HG02678 (cell line): ENCODE results near the gene LPP.

Experiments
- ATAC-seq: cut with Tn5 transposase; IDR thresholded peaks from one replicate; pipeline ENCODE4 v1.9.1; 2021; ENCODE audit warnings: mild to moderate bottlenecking, moderate library complexity; ENCODE audit not compliant: unreplicated experiment

The LPP gene

DNA sequence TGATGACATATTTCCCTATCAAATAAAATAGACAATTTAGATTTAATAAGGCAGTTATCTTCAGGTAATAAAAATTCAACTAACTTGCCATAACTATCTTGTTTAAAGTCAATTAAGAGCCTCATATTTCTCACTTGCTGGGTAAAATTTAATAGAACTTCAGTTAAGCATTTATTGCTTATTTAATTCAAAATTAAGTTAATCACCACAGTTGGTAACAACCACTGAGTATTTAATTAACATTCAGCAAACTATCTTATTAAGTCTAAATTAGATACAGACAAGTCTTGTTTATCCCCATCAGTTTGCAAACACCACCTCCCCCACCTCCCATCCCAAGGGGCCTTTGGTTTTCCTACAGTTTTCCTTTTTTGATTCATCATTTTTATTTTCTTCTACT lies 14.7 kb downstream of the LPP start:
- no peak for ATAC-seq

DNA sequence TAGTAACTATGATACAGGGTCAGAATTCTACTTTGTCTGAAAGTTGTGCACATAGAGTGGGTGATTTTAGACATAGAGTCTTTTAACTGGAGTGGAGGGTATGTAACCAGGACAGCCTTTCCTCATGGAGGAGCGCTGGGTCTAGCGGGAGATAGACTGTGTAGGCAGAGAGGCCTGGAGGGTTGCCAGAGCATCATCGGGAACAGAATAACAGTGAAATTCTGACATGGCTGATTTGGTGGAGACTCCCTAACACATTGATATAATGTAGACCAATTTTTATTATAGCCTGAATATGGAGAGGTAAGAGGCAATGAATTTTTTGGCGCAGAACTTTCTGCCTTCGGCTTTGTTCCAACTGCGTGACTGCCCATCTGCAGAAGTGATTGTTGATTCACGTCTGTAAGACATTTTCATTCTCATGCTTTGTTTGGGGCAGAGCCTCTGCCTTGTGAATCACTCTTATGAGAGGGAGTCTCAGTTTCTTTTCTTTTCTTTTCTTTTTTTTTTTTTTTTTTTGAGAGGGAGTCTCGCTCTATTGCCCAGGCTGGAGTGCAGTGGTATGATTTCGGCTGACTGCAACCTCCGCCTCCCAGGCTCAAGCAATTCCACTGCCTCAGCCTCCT lies 16.0 kb downstream of the LPP start:
- ATAC-seq, result no peak

DNA sequence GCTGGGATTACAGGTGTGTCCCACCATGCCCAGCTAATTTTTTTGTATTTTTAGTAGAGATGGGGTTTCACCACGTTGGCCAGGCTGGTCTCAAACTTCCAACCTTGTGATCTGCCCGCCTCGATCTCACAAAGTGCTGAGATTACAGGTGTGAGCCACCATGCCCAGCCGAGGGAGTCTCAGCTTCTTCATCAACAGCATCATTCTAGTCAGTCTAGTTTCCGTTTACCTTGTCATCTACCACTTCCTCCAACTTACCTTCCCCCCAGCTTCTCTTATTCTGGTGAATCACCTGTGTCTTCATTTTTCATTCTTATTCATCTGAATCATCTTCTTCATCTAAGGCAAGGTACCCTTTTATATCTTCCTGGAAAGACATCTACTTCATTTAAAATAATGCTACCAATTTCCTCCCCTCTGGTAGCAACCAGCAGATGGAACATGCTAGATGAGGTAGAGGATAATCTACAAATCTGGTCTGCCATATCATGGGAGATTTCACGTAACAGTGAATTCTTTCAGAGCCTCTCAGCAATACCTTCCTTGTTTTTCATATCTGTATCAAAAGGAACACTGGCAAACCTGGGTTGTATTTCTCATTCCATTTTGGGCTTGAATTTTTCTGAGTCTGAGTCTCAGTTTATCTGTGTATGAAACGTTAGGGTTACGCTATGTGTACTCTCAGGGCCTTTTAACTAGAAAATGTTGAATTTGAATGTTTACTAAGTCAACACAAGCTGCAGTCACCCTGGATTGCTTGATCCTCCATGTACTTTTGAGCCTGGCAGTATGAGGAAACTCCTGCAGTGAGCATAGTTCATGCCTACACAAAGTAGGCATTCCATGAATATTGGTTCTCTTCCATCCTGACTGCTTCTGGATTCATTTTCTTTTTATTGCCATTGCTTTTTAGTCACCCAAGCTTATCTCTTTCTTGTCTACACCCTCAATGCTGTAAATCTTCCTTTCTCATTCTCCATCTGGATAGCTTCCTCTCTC lies 16.8 kb downstream of the LPP start:
- no peak for ATAC-seq

DNA sequence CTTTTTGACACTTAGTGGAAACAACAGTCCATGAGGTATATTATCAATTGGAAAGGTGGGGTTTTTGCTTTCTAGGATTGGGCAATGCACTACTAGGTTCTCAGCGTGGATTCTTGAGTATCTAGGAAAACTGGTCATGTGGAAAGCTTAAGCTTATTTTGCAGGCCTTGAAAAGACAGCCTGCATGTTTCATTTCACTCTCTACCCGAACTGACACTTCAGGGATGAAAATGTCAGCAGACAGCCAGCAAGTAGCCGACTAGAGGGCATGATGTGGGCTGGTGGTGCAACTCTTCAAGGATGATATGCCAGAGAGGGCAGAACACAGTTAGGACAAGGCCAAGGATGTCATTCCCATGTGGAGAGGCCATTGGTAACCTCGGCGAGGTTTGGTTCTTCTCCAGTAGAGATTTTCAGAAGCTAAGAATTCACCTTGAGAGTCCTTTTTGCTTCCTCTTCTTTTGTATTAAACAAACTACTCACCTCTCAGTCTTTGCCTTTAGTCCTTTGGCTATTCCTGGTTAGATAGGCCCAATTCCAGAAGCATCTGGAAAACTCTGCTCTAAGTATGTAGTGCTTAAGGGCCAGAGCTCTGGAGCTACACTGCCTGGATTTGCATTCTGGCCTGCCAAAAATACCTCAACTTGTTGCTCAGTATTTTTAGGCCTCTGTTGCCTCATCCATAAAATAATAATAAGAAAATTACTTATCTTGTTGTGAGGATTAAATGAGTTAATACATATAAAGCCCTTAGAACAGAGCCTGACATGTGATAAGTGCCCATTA lies 17.9 kb downstream of the LPP start:
- ATAC-seq, result no peak

DNA sequence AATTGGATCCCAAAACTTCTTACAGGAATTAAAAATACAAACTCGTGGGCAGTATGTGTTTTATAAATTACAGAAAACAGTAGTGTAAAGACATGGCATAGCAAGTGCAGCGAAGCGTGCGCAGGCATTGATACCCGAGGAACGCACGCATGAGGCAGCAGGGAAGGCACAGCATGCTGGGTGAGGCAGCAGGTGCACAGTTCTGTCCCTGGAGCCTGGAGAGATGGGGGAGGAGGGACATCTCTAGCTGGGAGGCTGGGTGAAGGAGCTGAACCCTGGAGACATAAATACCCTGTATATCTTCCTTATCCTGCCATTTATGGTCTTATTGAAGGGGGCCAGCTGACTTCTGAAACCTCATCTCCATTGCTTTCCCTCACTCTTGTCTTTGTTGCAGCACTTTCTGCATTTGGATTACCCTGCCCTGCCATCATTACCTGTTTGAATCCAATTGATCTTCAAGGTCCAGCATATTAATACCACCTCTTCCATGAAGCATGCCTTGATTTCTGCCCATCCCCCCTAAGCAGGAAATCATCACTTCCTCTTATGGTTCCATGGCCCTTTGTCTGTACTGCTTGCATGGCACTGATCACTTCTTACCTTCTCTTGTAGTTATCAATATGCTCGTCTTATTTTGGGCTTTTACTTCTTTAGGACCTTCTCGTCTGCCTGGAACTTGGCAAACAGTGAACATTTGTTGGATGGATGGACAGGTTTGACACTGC lies 20.5 kb downstream of the LPP start:
- no peak for ATAC-seq

DNA sequence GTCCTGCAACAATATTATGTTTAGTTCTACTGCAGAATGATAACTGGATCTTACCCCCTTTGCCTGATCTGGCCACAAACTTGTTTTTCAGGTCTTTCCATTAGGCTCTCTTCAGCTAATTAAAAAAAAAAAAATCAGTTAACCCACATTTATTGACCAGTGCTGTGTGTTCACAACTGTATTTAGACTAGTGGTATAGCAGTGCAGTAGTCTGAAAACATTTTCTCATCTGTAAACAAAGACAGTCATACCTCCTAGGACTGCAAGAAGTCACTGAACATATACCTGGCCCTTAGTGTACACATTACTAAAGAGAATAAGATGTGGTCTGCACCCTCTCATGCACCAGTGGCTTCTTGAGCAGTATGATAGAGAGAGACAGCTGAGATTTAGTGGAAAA lies 22.5 kb downstream of the LPP start:
- no peak for ATAC-seq

DNA sequence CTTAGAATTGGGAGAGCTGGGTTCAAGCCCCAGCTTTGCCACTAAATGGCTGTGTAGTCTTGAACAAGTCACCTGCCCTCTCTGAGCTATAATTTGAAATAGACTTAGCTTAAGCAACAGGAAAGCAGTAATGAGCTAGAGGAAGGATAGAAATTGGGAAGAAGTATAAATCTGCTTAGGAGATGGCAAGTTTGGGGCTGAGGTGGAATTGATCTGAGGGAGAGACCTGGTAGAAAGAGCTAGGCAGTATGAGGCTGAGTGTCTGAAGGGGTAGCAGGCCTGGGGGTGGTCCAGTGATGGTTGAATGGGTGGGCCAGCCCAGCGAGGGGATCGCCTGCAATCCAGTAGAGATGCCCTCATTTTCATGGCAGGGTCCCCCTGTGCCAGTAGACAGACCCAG lies 22.9 kb downstream of the LPP start:
- ATAC-seq, result no peak

DNA sequence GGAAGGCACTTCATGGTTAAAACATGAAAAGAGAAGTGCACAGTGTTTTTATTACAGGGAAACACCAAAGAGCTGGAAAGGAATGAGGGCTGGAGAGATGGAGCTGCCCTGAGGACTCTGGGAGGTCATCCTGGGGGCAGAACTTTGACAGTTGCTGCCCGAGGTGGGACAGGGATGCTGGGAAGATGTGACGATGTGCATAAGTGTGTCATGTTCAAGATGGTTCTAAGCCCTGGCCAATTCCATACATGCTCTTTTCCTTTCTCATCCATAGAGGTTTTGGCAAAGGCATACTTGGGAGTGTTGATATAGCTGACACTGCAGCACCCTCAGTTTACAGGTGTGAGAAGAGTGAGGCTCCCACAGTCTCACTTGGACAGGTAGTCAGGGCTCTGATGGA lies 23.8 kb downstream of the LPP start:
- no peak for ATAC-seq

DNA sequence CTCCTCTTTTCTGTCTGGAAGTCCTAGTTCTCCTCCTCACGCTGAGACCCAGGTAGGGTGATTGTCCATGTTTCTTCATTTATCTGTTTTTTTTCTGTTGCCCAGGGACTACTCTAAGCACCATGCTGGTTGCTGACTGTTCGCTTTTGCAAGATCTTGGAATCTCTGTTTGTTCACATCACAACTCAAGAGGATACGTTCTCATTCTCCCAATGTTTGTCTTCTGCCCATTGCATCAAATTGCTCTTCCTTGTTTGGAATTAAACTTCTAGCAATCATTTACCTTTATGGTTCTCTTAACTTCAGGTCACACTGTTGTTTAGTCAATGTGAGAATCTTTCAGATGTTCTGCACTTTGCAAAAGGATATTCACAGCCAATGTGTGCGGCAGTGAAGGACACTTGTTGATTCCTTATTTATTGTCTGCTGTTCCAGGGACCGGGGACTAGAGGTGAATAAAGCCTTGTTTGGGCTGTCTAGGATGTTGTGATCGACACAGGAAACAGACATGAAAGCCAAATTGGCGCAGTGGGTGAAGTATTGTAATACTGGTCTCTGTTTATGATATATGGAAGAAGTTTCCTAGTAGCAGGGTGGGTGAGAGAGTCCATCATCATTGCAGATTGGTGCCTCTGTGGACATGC lies 24.5 kb downstream of the LPP start:
- no peak for ATAC-seq

DNA sequence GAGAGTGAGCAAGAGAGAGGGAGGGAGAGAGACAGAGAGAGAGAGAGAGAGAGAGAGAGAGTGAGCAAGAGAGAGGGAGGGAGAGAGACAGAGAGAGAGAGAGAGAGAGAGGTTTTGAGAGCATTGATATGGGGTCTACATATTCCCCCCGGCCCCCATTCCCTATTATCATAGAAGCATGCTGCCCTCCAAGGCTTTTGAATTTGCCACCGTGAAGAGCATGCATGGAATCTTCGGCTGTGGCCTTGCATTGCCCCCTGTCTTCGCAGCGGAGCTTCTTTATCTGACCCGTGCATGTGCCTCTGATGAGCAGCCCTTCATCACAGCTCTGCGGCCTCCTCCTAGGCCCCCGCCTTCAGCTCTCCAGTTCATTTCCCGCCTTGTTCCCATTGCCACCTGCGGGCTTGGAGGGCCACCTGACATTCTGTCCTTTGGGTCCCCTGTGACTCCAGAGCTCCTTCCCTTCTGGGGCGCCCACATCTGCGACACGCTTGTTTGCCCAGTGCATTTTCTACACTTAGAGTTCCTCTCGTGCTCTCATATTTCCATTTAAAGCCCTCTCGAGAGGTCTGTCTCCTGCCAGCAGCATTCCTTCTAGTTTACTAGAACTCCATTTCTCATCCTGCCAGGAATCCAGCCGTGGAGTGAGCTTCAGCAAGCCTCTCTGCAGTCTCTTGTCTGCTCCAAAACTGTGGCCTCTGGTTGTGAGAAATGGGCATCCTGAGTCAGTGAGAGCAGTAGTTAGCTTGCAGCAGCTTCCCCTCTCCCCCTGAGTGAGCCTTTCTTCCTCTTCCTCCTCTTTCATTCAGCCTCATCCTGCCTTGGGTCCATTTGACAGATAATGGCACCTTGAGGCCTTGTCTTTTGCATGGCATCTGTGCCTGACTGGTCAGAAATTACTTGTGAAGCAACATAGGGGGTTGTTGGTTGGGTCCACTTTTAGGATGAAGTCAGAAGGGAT lies 25.3 kb downstream of the LPP start:
- no peak for ATAC-seq

DNA sequence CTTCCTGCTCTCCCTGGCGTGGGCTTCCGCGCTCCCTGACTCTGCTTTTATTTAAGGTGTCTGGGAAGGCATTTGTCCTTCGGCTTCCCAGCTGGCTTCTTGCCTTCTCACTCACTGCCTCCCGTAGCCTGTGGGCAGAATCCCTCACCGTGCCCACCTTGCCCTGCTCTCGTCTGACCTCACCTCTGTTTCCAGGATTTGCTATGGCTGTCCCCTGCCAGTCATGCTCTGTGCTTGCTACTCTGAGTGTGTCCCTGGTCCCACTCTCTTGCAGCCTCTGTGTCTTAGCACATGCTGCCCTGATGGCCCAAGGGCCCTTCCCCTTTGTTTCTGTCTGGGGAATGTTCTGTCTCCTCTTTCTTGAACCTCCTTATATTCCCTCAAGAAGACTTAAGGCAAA lies 26.2 kb downstream of the LPP start:
- ATAC-seq, result no peak

DNA sequence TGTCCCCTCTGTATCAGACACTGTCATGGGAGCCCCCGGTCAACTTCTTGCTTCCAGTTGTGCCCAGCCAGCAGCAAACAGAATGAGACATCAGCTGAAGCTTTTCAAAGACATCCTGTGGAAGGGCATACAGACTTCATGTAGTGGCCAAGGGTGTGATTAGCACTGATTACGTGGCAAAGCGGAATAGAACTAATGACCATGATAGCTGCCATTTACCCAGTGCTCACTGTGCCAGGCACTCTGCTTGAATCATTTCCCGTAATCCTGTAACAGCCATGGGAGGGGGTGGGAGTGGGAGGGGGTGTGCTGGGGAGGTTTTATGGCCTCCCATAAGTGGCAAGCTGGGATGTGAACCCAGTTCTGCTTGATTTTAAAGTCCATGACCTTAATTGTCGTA lies 29.5 kb downstream of the LPP start:
- no peak for ATAC-seq

DNA sequence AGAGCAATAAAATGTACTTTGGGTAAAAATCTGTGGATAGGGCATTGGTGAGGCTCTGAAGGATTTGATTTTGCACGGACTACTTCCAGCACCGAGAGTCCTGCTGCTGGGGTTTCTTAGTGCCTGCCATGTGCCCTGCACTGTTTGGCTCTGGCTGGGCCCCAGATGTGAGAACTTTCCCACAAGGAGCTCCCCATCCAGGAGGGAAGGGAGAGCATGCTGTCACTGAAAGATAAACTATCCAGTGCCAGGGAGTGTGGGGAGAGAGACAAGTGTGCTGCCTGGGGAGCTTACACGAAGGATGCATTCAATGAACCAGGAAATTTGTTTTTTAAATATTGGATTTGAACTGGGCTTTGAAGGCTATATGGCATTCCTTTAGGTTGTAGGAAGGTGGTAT lies 30.2 kb downstream of the LPP start:
- ATAC-seq, result no peak

DNA sequence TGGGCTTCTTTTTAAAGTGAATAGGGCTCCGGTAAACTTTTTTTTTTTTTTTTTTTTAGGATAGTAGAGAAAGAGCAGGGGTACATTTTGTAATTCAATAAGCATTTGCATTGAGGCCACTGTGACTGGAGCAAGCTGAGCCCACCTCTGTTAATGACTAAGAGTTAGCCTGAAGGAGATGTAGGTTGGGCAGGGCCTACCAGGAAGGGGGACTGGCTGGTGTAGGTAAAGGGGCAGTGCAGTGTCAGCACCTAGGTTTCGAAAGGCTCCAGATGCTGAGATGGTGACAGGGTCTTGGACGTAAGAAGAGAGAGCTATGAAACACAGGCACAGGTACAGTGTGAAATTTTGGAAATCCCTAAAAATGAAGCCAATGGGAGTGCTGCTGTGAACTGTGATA lies 30.7 kb downstream of the LPP start:
- ATAC-seq, result no peak

DNA sequence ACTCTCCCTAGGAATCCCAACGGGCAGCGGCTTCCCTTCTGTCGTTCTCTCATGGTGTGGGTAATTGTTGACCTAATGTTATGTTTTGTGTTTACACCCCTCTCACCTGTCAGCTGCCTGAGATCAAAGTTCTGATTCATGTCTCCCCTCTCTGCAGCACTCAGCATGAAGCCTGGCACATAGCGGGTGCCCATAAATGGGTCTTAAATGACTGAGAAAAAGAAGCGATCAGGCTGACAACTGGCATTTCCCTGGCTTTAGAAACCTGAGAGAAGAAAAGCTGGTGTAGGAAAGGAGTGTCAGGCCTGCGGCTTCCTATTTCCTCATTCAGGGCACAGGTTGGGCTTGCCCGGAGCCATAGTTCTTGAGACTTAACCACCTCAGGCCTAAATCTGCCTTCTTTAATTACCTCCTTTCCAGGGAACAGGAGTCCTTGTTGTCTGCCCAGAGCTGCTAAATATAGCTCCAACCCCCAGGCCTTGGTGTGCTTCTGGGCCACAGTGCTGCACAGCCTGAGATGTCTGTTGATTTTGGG lies 31.8 kb downstream of the LPP start:
- no peak for ATAC-seq

DNA sequence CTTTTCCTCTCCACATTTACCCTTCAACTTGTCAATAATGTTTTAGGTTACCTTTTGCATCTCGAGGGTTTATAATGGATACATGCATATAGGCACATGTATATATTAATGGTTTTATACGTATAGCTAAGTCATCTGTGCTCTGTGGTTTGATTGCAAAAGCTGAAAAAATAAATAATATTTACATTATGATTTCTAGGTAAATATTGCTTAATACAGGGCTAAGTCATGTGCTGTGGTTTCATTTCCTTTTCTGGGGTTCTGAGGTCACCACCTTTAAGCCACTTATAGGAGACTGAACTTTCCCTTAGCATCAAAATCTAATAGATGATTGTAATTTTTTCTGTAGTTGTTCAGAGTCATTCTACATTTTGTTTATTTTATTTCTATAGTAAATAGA lies 33.1 kb downstream of the LPP start:
- no peak for ATAC-seq

DNA sequence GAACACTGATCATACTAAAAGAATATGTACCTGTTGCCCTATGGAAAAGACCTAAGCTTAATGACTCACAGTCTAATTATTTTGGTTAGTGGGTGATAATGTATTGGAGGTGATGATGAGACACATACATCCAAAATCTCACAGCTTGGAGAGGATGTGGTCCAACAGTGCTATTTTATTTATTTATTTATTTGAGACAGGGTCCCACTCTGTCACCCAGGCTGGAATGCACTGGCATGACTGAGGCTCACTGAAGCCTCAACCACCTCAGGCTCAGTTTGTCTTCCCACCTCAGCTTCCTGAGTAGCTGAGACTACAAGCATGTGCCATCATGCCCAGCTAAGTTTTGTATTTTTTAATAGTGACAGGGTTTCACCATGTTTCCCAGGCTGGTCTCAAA lies 35.0 kb downstream of the LPP start:
- no peak for ATAC-seq

DNA sequence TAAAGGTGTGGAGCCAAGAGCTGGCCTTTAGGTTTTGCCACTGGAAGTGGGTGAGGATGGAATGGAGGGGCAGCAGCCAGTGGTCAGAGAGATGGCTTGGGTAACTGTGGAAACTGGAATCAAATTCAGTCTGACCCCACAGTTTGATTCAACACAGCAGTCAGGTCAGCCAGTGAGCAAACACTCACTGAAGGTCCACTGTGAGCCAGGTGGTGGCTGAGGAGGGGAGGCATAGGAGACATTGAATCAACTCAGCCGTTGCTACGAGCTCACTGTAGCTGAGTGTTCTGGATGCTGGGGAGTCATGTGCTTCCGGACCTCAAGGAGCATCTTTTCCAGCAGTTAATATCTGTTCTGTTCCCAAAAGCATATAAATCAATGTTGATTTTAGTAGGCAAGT lies 37.5 kb downstream of the LPP start:
- ATAC-seq, result no peak

DNA sequence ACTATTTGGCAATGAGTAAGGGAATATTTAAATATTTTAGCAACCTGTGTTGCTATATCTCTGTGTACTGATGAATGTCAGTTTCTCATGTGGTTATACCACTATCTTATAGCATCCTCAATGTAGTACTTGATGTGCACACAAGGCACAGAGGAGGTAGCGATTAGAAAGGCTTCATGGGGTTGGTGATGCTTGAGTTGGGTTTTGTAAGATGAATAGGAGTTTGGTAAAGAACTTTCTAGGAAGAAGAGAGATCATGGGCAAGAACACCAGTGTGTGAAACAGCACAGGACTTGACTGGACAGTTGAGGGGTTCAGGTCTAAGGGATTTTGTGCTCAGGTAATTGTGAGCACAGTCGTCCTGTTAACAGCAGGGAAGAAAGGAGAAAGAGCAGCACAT lies 38.1 kb downstream of the LPP start:
- ATAC-seq, result no peak
